ENCODE data around the gene MTA1.

The MTA1 gene

GRCh38 chr14:105453847-105454246 is 34.2 kb downstream of the MTA1 start:
- TF ChIP-seq TAF1 (IDR thresholded peaks at IDR 0.05; ENCODE audit: borderline replicate concordance, insufficient read depth, low read length) (no peak), SIN3A (IDR thresholded peaks at IDR 0.05; ENCODE audit: borderline replicate concordance, insufficient read depth, low read length) (no peak), FOXP2 (optimal IDR thresholded peaks at IDR 0.05; ENCODE audit: borderline replicate concordance, extremely low read depth, extremely low read length, insufficient read depth) (no peak), POLR2AphosphoS5 (IDR thresholded peaks at IDR 0.05; ENCODE audit: low read depth, low read length) (no peak), REST (IDR thresholded peaks at IDR 0.05; ENCODE audit: insufficient read depth in 1 of 2, low read depth in 2 of 2, low read length in 2 of 2) (no peak)

- no peak for TF ChIP-seq SIN3A (IDR thresholded peaks at IDR 0.05; ENCODE audit: borderline replicate concordance, insufficient read depth, low read length)
- no peak for TF ChIP-seq FOXP2 (optimal IDR thresholded peaks at IDR 0.05; ENCODE audit: borderline replicate concordance, extremely low read depth, extremely low read length, insufficient read depth)
- TF ChIP-seq REST (IDR thresholded peaks at IDR 0.05; ENCODE audit: insufficient read depth in 1 of 2, low read depth in 2 of 2, low read length in 2 of 2) = no peak
Observed at GRCh38 chr14:105455086-105455640, 35.5 kb downstream of the MTA1 start.

- TF ChIP-seq FOXP2 (optimal IDR thresholded peaks at IDR 0.05; ENCODE audit: borderline replicate concordance, extremely low read depth, extremely low read length, insufficient read depth) (no peak), POLR2AphosphoS5 (IDR thresholded peaks at IDR 0.05; ENCODE audit: low read depth, low read length) (no peak), SIN3A (IDR thresholded peaks at IDR 0.05; ENCODE audit: borderline replicate concordance, insufficient read depth, low read length) (no peak), REST (IDR thresholded peaks at IDR 0.05; ENCODE audit: insufficient read depth in 1 of 2, low read depth in 2 of 2, low read length in 2 of 2) (no peak), TAF1 (IDR thresholded peaks at IDR 0.05; ENCODE audit: borderline replicate concordance, insufficient read depth, low read length) (no peak)
Observed at GRCh38 chr14:105455766-105456660, 36.4 kb downstream of the MTA1 start.

GRCh38 chr14:105456736-105457617 is 37.4 kb downstream of the MTA1 start:
- TF ChIP-seq POLR2AphosphoS5 (IDR thresholded peaks at IDR 0.05; ENCODE audit: low read depth, low read length) (no peak), SIN3A (IDR thresholded peaks at IDR 0.05; ENCODE audit: borderline replicate concordance, insufficient read depth, low read length) (no peak), REST (IDR thresholded peaks at IDR 0.05; ENCODE audit: insufficient read depth in 1 of 2, low read depth in 2 of 2, low read length in 2 of 2) (no peak), FOXP2 (optimal IDR thresholded peaks at IDR 0.05; ENCODE audit: borderline replicate concordance, extremely low read depth, extremely low read length, insufficient read depth) (no peak), TAF1 (IDR thresholded peaks at IDR 0.05; ENCODE audit: borderline replicate concordance, insufficient read depth, low read length) (no peak)

All from PFSK-1 (cell line).